RWPE2 (cell line): Measurements from ENCODE around the gene GMDS.

ENCODE experiments used
- ATAC-seq: fragments of 200-7000 bp; cut with Tn5 transposase; 3 replicates; pipeline ENCODE4 v1.9.1; 2021; ENCODE audit warnings: low read depth
- DNase-seq: peaks from one replicate; pipeline ENCODE4 v3.0.0-alpha.2; 2020; ENCODE audit warnings: low spot score
- H3K27ac ChIP-seq: fragments of 450-650 bp; 2 replicates; pipeline ENCODE4 v1.5.1; 2017; ENCODE audit warnings: mild to moderate bottlenecking; ENCODE audit not compliant: poor library complexity, severe bottlenecking
- H3K27me3 ChIP-seq: fragments of 250-450 bp; sonication (Bioruptor Pico); 2 replicates; pipeline ENCODE4 v1.5.1; 2021; ENCODE audit warnings: mild to moderate bottlenecking, moderate library complexity; ENCODE audit not compliant: insufficient read depth, poor library complexity, severe bottlenecking
- H3K36me3 ChIP-seq: fragments of 250-450 bp; sonication (Bioruptor Pico); 2 replicates; pipeline ENCODE4 v1.5.1; 2020; ENCODE audit warnings: low read depth, mild to moderate bottlenecking, moderate library complexity
- H3K4me1 ChIP-seq: fragments of 250-450 bp; sonication (Bioruptor Pico); 2 replicates; pipeline ENCODE4 v1.5.1; 2021; ENCODE audit warnings: mild to moderate bottlenecking, moderate library complexity; ENCODE audit not compliant: insufficient read depth, poor library complexity, severe bottlenecking
- H3K4me3 ChIP-seq: fragments of 250-450 bp; sonication (Bioruptor Pico); 2 replicates; pipeline ENCODE4 v1.5.1; 2021; ENCODE audit warnings: mild to moderate bottlenecking, moderate library complexity; ENCODE audit not compliant: severe bottlenecking
- H3K9me3 ChIP-seq: fragments of 250-450 bp; sonication (Bioruptor Pico); 2 replicates; pipeline ENCODE4 v1.5.1; 2021; ENCODE audit warnings: mild to moderate bottlenecking, moderate library complexity; ENCODE audit not compliant: severe bottlenecking
- TF ChIP-seq, protein P1 (sequence below): fragments of 450-650 bp; IDR thresholded peaks from one replicate; pipeline ENCODE4 v1.5.1; 2017; ENCODE audit warnings: mild to moderate bottlenecking, moderate library complexity; ENCODE audit not compliant: poor library complexity, severe bottlenecking

The GMDS gene

GRCh38 chr6:1854296-1854695 lies 391.1 kb downstream of the GMDS start:
- H3K27ac ChIP-seq: no peak overlapping the region
- no peaks in the 10 kb centered on the region for H3K4me1 ChIP-seq
- H3K36me3 ChIP-seq: no peaks in the 10 kb centered on the region
- H3K9me3 ChIP-seq: no peaks in the 10 kb centered on the region
- no peaks in the 10 kb centered on the region for H3K27me3 ChIP-seq
- H3K4me3 ChIP-seq: no peak overlapping the region
- TF ChIP-seq, protein P1, sequence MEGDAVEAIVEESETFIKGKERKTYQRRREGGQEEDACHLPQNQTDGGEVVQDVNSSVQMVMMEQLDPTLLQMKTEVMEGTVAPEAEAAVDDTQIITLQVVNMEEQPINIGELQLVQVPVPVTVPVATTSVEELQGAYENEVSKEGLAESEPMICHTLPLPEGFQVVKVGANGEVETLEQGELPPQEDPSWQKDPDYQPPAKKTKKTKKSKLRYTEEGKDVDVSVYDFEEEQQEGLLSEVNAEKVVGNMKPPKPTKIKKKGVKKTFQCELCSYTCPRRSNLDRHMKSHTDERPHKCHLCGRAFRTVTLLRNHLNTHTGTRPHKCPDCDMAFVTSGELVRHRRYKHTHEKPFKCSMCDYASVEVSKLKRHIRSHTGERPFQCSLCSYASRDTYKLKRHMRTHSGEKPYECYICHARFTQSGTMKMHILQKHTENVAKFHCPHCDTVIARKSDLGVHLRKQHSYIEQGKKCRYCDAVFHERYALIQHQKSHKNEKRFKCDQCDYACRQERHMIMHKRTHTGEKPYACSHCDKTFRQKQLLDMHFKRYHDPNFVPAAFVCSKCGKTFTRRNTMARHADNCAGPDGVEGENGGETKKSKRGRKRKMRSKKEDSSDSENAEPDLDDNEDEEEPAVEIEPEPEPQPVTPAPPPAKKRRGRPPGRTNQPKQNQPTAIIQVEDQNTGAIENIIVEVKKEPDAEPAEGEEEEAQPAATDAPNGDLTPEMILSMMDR: no peak
- ATAC-seq (no peak), DNase-seq (no peak)

DNA sequence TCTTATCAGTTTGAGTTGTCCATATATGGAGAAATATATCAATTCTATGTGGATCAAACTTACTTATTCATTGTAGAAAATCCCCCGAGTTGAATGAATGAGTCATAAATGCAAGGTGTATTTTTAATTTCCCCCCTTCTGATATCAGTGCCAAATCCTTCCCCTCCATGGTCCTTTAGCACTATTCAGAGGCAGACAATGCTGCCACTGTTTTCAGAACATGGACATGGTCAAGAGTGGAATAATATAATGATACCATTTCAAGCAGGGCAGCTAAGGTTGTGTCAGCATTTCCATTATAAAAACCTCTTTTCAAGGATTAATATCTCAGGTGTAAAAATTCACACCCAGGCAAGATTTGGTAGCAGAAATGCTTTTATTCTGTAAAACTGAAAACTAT lies 391.6 kb downstream of the GMDS start:
- no peak overlapping the region for H3K4me3 ChIP-seq
- TF ChIP-seq, protein P1: no peak
- H3K27me3 ChIP-seq: no peaks in the 10 kb centered on the region
- no peaks in the 10 kb centered on the region for H3K36me3 ChIP-seq
- no peak for DNase-seq
- no peaks in the 10 kb centered on the region for H3K9me3 ChIP-seq
- H3K4me1 ChIP-seq: no peaks in the 10 kb centered on the region
- no peak overlapping the region for H3K27ac ChIP-seq
- ATAC-seq: no peak

DNA sequence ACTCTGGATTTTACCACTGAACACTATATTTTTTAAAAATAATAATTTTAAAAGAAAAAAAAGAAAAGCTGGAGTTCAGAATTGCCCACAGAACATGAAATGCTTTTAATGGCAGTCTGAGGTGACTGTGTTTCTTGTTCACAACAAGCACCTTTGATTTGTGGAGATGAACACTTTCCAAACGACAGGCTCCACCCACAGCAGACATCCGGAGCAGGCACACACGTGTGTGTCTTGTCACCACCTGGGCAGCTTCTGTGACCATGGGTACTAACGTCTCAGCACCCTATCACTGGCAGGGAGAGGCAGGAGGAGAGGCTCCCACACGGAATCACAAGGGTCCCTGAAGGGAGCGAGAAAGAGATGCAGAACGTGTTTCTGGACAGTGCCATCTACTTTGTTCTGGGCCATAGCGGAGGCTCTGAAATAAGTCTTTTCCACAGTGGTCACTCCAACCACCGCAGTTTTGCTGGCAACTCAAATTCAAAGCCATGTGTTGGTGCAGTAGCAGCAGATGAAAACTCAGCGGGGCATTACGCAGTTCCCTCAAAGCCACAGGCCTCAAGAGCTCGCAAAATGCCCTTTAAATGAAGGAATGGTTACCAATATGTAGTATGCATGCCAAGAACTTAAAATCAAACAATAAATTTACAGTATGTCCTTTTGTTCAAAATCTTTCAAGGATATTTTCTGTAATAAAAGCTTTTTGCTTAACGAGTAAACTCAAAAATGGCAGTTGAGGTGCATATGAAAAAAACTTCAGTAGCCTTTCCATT lies 393.5 kb downstream of the GMDS start:
- H3K9me3 ChIP-seq: no peaks in the 10 kb centered on the region
- DNase-seq (no peak), ATAC-seq (no peak)
- no peaks in the 10 kb centered on the region for H3K36me3 ChIP-seq
- no peaks in the 10 kb centered on the region for H3K27me3 ChIP-seq
- TF ChIP-seq, protein P1: no peak
- H3K27ac ChIP-seq: no peak overlapping the region
- no peaks in the 10 kb centered on the region for H3K4me1 ChIP-seq
- H3K4me3 ChIP-seq: no peak overlapping the region

DNA sequence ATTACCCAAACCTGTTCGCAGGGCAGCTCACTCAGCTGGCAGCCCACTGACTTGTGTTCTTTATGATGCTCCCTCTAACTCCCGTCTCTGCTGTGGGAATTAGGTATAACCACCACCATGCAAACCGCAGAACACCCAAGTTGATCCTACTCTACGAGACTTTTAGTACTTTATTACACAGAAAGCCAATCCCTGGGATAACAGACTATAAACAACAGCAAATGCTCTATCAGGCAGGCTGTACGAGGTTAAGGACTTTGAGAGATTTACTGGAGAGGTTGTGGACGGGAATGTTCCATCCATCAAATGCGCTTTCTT lies 394.6 kb downstream of the GMDS start:
- no peak for ATAC-seq
- Histone ChIP-seq H3K27ac (no peak overlapping the region), H3K9me3 (no peaks in the 10 kb centered on the region), H3K27me3 (no peaks in the 10 kb centered on the region), H3K4me1 (no peaks in the 10 kb centered on the region), H3K36me3 (no peaks in the 10 kb centered on the region), H3K4me3 (no peak overlapping the region)
- TF ChIP-seq, protein P1: no peak
- no peak for DNase-seq

- Histone ChIP-seq H3K4me1 (no peaks in the 10 kb centered on the region), H3K27me3 (no peaks in the 10 kb centered on the region), H3K36me3 (no peaks in the 10 kb centered on the region), H3K27ac (no peak overlapping the region), H3K4me3 (no peak overlapping the region), H3K9me3 (no peaks in the 10 kb centered on the region)
- TF ChIP-seq, protein P1: no peak
- DNase-seq (no peak), ATAC-seq (no peak)
These were observed 395.1 kb downstream of the GMDS start for GRCh38 chr6:1850121-1850839.
